Measurements from ENCODE around the gene MLLT3. TPM values are rescaled to one million over a fixed set of nuclear protein-coding genes. Genes with fewer than 3 reads are reported as not detected.

Gene MLLT3
- total RNA-seq, 2 donors from 2014 or later: 5.6 to 5.7 TPM

GRCh38 chr9:20650750-20651299, 28.5 kb upstream of the MLLT3 start:
- Histone ChIP-seq H3K4me1 (peaks cover 6% of the 10 kb centered on the region), H3K27me3 (no peaks in the 10 kb centered on the region), H3K4me3 (no peak overlapping the region), H3K36me3 (replicated peaks in 1 of 2; ENCODE audit: insufficient read depth in 1 of 2, low read depth in 2 of 2) (no peaks in the 10 kb centered on the region), H3K9me3 (no peaks in the 10 kb centered on the region), H3K27ac (no peak overlapping the region)
- TF ChIP-seq POLR2A (IDR thresholded peaks at IDR 0.05): no peak
- TF ChIP-seq, protein P1, sequence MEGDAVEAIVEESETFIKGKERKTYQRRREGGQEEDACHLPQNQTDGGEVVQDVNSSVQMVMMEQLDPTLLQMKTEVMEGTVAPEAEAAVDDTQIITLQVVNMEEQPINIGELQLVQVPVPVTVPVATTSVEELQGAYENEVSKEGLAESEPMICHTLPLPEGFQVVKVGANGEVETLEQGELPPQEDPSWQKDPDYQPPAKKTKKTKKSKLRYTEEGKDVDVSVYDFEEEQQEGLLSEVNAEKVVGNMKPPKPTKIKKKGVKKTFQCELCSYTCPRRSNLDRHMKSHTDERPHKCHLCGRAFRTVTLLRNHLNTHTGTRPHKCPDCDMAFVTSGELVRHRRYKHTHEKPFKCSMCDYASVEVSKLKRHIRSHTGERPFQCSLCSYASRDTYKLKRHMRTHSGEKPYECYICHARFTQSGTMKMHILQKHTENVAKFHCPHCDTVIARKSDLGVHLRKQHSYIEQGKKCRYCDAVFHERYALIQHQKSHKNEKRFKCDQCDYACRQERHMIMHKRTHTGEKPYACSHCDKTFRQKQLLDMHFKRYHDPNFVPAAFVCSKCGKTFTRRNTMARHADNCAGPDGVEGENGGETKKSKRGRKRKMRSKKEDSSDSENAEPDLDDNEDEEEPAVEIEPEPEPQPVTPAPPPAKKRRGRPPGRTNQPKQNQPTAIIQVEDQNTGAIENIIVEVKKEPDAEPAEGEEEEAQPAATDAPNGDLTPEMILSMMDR (IDR thresholded peaks at IDR 0.05): no peak
- DNase-seq (no peak), ATAC-seq (no peak)
- 55 to 62% methylated on average over 4 of the region's 4 CpGs for WGBS, 2 donors
- intact Hi-C loops (cut with DNase I): no loop called here

GRCh38 chr9:20650313-20650712, 28.0 kb upstream of the MLLT3 start:
- Histone ChIP-seq H3K27me3 (no peaks in the 10 kb centered on the region), H3K9me3 (no peaks in the 10 kb centered on the region), H3K4me1 (peaks cover 6% of the 10 kb centered on the region), H3K4me3 (no peak overlapping the region), H3K27ac (no peak overlapping the region), H3K36me3 (replicated peaks in 1 of 2; ENCODE audit: insufficient read depth in 1 of 2, low read depth in 2 of 2) (no peaks in the 10 kb centered on the region)
- TF ChIP-seq POLR2A (IDR thresholded peaks at IDR 0.05): no peak
- TF ChIP-seq, protein P1 (IDR thresholded peaks at IDR 0.05): no peak
- DNase-seq (no peak), ATAC-seq (no peak)
- intact Hi-C loops (cut with DNase I): no loop called here
- WGBS, 2 donors: 66 to 78% methylated on average over 4 of the region's 4 CpGs

DNA sequence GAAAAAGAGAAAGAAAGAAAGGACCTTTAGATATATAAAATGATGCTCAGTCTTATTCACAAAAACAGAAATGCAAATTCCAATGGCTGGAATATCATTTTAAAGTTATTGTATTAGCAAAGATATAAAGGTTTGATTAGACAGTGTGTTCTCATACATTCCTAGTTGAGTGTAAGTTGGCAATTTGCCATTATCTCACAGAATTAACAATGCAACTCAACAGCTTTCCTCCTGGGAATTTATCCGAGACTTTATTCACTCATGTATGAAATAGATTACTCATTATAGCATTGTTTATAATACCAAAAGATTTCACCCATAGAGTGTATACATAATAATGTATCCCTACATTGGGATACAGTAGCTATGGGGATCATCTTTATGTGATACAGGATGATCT, 27.1 kb upstream of the MLLT3 start:
- Histone ChIP-seq H3K9me3 (no peaks in the 10 kb centered on the region), H3K27me3 (no peaks in the 10 kb centered on the region)

GRCh38 chr9:20646656-20647055, 24.4 kb upstream of the MLLT3 start:
- H3K4me1 ChIP-seq: peaks cover 6% of the 10 kb centered on the region
- WGBS, 2 donors: 81 to 87% methylated on average over 4 of the region's 4 CpGs
- no peak for ATAC-seq

More for the DNA sequence above, 27.1 kb upstream of the MLLT3 start:
- intact Hi-C loops (cut with DNase I): no loop called here
- Histone ChIP-seq H3K4me3 (no peak overlapping the region), H3K4me1 (peaks cover 6% of the 10 kb centered on the region), H3K27ac (no peak overlapping the region), H3K36me3 (replicated peaks in 1 of 2; ENCODE audit: insufficient read depth in 1 of 2, low read depth in 2 of 2) (no peaks in the 10 kb centered on the region)
- DNase-seq (no peak), ATAC-seq (no peak)
- TF ChIP-seq, protein P1 (IDR thresholded peaks at IDR 0.05): no peak
- no peak for TF ChIP-seq POLR2A (IDR thresholded peaks at IDR 0.05)
- 44 to 51% methylated on average over 1 of the region's 1 CpG for WGBS, 2 donors

More at GRCh38 chr9:20646656-20647055, 24.4 kb upstream of the MLLT3 start:
- no peak overlapping the region for H3K27ac ChIP-seq
- no peaks in the 10 kb centered on the region for H3K27me3 ChIP-seq
- no peaks in the 10 kb centered on the region for H3K36me3 ChIP-seq (replicated peaks in 1 of 2; ENCODE audit: insufficient read depth in 1 of 2, low read depth in 2 of 2)
- intact Hi-C loops (cut with DNase I): no loop called here
- H3K9me3 ChIP-seq: no peaks in the 10 kb centered on the region
- DNase-seq: no peak
- TF ChIP-seq, protein P1 (IDR thresholded peaks at IDR 0.05): no peak
- TF ChIP-seq POLR2A (IDR thresholded peaks at IDR 0.05): no peak
- H3K4me3 ChIP-seq: no peak overlapping the region

Measured in body of pancreas (tissue), 4 donors.